HG03575 (cell line): ENCODE data around the gene PANK2.
A peak's percentile ranks its signal among the peaks of the same experiment; 100 is the strongest.
"Not testable (repeated sequence)": the region's sequence is repeated elsewhere in the genome, so short reads cannot be mapped to it uniquely, and the experiment has no call there.

Experiments
- ATAC-seq: cut with Tn5 transposase; IDR thresholded peaks from one replicate; pipeline ENCODE4 v1.9.1; 2021; ENCODE audit not compliant: unreplicated experiment, insufficient number of reproducible peaks, low FRiP score; ENCODE audit errors: extremely low read depth

Gene PANK2

GRCh38 chr20:3896853-3897583, 7.8 kb downstream of the PANK2 start:
- ATAC-seq, result no peak

- ATAC-seq, result not testable (repeated sequence)
Measured at GRCh38 chr20:3898181-3898580, 9.0 kb downstream of the PANK2 start.

- no peak for ATAC-seq
Measured at GRCh38 chr20:3898639-3899038, 9.5 kb downstream of the PANK2 start.

GRCh38 chr20:3900187-3900604, 11.0 kb downstream of the PANK2 start:
- no peak for ATAC-seq

- ATAC-seq, result no peak
Measured at GRCh38 chr20:3901028-3901705, 12.0 kb downstream of the PANK2 start.

DNA sequence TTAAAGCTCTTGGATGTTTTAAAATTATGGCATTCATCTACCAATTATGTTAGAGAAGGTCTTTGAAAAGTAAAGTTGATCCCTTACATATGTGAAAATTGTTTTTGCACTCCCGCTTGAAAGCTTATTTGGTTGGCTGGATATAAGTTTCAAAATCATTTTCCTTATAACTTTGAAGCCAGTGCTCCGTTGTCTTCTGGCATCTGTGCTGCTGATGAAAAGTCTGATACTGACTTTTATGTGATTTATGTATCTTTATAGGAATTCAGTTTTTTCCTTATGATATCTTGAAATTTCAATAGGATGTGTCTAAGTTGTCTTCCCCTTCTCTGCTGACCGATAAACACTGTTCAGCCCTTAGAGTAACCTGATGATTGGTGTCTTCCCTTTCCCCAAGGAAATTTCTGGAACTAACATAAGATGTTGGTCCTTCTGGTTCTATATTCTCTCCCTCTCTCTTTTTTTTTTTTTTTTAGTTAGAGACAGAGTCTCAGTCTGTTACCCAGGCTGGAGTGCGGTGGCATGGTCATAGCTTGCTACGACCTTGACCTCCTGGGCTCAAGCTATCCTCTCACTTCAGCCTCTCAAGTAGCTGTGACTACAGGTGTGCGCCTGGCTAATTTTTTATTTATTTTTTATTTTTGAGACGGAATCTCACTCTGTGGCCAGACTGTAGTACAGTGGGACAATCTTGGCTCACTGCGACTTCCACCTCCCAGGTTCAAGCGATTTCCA, 12.7 kb downstream of the PANK2 start:
- ATAC-seq, result no peak

DNA sequence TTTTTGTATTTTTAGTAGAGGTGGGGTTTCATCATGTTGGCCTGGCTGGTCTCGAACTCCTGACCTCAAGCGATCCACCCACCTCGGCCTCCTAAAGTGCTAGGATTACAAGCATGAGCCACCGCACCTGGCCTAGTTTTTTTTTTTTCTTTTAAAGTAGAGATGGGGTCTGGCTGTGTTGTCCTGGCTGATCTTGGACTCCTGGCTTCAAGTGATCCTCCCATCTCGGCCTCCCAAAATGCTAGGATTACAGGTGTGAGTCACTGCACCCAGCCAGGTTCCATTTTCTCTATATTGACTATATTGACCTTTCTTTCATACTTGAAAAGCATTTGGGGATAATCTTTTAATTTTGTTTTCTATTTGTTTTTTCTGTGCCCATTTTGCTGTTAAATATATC, 13.3 kb downstream of the PANK2 start:
- ATAC-seq, result no peak

DNA sequence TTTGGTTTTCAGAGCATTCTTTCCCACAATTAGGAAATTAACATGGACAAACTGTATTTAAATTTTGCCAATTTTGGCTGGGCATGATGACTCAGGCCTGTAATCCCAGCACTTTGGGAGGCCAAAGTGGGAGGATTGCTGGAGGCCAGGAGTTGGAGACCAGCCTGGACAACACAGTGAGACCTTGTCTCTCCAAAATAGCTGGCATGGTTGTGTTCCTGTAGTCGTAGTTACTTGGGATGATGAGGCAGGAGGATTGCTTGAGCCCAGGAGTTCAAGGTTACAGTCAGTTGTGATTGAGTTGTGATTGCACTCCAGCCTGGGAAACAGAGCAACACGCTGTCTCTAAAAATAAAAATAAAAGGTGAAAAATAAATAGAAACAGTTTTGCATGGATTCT, 15.0 kb downstream of the PANK2 start:
- no peak for ATAC-seq

GRCh38 chr20:3904857-3905256, 15.7 kb downstream of the PANK2 start:
- ATAC-seq, result no peak

- peak; percentile 55 for ATAC-seq
Measured at GRCh38 chr20:3906744-3907721, 17.8 kb downstream of the PANK2 start.

DNA sequence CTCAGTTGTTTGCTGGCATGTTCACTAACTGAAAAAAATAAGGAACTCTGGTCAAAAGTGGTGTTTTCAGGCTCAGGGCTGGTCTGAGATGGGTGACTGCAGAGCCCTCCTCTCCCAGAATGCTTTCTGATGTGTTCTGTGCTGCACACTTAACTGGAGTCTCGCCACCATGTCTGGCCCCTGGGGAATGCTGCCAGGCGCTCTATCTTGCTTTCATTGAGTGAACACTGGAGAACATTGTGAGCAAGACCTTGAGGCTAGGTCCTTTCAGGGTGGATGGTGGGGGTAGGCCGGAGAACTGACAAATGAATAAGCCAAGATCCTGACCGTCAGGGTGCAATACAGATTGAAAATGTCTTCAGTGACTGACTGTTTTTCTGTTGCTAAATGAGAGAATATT, 19.5 kb downstream of the PANK2 start:
- ATAC-seq, result no peak

DNA sequence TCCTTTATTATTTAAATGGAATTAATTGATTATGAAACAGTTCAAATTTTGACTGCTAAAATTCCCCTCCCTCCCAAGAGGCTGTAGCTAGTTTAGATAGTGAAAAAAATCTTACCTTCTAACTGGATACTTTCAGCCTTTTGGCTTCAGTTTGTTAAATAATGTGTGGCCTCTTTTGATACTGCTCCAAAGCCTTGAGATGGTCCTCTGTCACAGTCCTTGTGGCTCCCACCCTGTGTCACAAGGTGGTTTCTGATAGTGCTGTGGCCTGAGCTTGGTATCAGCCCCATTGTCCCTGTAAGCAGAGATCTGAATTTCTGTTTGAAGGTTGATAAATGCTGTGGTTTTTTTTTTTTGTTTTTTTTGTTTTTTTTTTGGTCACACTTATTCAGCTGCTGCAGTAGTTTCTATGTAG, 20.8 kb downstream of the PANK2 start:
- no peak for ATAC-seq

DNA sequence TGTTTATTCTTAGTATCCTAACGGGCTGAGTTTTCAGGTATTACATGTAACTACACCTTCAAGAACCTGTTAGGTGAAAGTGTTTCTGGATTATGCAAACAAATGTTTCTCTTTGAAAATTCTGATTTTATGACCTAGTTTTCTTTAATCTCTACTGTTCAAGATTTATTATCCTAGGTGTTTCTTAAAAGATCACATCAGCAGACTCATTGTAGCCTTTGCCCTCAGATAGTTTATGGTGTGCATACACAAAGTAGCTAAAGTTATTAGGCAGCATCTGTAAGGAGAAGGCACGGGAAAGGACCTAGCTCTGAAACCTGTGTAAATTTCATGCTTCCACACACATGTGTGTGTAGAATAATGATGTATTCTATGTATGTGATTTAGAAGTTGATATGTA, 21.7 kb downstream of the PANK2 start:
- no peak for ATAC-seq

- ATAC-seq, result no peak
Measured at GRCh38 chr20:3911956-3912355, 22.8 kb downstream of the PANK2 start.

GRCh38 chr20:3914446-3914845, 25.3 kb downstream of the PANK2 start:
- no peak for ATAC-seq

- no peak for ATAC-seq
Measured at GRCh38 chr20:3915691-3916090, 26.5 kb downstream of the PANK2 start.

DNA sequence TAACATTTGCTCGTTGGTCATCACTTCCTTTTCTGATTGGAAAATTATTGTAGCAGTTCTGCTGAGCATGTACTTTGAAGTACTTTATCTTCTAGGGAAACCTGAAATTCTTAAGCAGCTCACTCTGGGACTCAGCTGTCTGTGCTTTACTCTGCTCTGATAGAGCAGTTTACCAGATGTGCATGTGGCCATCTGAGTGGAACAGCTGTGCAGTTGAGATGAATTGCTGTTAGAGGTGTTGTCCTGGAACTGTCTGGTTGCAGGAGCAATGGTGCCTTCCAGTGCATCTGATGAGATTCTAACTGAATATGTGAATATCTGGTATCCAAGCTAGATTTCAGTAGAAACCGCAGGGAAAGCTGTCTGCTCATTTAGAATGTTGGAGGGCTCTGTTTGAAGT, 27.2 kb downstream of the PANK2 start:
- no peak for ATAC-seq

GRCh38 chr20:3919352-3919751, 30.2 kb downstream of the PANK2 start:
- no peak for ATAC-seq
